ENCODE measurements around the gene EWSR1.
"Not testable (repeated sequence)": the region's sequence is repeated elsewhere in the genome, so short reads cannot be mapped to it uniquely, and the experiment has no call there.

EWSR1 gene

DNA sequence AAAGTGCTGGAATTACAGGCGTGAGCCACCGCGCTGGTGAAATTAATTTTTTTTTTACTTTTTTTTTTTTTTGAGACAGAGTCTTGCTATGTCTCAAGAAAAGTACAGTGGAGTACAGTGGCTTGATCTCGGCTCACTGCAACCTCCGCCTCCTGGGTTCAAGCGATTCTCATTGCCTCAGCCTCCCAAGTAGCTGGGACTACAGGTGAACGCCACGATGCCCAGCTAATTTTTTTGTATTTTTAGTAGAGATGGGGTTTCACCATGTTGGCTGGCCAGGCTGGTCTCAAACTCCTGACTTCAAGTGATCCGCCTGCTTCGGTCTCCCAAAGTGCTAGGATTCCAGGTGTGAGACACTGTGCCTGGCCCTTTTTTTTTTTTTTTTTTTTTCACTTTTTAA is 20.2 kb upstream of the EWSR1 start:
- DNase-seq, result not testable (repeated sequence)

DNA sequence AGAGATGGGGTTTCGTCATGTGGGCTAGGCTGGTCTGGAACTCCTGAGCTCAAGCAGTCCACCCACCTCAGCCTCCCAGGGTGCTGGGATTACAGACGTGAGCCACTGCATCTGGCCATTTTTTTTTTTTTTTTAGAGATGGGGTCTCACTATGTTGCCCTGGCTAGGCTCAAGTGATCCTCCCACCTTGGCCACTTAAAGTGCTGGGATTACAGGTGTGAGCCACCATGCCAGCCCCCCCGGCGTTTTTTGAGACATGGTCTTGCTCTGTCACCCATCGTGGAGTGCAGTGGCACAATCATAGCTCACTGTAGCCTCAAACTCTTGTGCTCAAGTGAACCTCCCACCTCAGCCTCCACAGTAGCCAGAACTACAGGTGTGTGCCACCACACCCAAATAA is 16.8 kb upstream of the EWSR1 start:
- no peak for DNase-seq

DNA sequence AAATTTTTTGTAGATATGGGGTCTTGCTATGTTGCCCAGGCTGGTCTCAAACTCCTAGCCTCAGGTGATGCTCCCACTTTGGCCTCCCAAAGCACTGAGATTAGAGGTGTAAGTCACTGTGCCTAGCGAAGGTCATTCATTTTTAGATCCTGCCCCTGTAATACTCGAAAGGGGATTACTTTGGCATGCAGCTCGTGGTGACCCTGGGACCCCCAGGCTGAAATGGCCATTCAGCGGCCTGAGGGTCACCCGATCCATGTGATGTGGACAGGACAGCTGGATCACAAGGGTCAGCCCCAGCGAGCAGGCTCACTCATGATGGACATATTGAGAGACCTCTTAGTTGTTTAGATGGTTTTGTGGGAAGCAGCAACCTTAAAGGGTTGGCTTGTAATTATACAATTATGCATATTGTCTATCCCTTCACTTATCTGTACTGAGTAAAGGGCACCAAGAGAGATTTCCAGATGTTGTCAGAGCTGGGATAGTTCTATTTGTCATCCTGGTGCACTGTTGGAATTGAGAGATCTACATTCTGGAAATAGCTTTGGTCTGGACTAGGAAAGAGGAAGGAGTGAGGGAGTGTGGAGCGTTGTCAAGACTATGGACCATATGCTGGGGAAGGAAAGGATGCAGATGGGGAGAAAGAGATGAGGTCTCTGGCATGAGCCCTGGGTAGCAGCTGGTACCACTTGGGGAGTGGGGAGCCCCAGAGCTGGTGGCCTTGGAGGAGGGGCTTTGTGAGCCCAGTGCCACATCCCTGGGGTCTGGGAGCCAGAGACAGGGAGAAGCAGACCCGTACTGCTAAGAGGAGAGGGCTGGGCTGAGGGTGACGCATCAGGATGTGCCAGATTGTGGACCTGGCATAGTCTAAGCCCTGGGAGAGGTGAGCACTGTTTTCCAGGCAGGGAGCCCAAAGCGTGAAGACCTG is 15.8 kb upstream of the EWSR1 start:
- DNase-seq, result no peak

DNA sequence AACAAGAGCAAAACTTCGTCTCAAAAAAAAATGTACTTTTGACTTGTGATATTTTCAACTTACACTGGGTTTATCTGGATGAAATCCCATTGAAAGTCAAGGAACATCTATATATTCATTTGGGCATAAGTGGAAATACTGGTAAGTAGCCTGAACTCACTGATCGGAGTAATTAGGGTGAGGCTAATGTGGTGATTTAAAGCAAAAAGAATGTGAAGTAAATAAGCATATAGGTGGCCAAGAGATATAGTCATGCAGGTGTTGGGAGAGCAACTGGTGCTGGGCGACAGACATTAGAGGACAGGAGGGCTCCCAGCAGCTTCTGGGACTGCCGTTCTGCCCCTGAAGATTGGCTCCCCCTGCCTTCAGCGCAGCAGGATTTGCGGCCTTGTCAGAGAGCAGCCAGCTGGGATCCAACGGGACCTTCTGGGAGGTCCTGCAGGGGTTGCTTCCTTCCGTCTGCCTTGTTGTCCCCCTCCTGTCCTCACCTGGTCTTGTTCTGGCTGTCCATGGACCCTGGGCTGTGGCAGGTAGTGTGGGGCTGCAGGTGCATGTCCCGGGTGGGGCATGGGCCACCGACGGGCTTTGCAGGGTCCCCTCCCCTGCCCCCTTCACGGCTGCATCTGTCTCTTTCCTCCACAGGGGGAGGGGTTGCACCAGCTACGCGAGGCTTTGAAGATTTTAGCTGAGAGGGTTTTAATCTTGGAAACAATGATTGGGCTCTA is 14.3 kb upstream of the EWSR1 start:
- DNase-seq, result no peak

DNA sequence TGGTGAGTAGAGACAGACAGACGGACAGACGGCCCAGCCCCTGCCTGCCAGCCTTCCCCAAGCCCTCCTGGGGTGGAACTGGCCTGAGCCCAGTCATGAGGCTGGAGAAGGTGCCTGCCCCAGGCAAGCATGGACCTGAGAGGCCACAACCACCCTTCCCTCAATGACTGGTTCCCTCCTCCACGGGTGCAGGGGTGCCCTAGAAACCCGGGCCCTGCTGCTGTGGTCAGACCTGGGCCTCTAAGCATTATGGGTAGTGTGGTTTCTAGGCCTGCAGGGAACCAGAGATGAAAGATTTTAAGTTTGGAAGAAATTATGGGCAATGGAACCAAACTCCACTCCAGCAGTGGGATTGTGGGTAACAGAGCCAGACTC is 13.8 kb upstream of the EWSR1 start:
- DNase-seq, result no peak

DNA sequence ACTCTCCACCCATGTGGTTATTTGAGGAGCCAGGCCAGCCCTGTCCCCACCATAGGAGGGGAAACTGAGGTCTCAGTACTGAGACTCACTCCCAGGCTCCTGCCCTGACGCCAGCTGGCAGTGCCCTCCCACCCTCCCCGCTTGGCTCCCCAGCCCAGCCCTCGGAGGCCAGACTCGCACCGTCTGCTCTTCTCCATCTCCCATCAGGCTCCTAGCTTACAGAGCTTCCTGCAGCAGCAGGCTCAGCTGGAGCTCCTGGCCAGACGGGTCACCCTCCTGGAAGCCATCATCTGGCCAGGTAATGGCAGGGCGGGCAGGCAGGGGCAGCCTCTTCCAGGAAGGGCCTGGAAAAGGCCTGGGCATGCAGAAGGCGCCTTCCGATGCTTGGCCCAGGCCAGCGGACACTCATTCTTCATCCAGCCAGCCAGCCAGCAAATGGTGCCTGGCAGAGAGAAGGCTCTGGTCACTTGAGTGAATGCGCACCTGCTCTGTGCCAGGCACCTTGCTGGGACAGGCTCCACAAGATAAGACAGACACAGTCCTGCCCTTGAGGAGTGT is 12.9 kb upstream of the EWSR1 start:
- no peak for DNase-seq

DNA sequence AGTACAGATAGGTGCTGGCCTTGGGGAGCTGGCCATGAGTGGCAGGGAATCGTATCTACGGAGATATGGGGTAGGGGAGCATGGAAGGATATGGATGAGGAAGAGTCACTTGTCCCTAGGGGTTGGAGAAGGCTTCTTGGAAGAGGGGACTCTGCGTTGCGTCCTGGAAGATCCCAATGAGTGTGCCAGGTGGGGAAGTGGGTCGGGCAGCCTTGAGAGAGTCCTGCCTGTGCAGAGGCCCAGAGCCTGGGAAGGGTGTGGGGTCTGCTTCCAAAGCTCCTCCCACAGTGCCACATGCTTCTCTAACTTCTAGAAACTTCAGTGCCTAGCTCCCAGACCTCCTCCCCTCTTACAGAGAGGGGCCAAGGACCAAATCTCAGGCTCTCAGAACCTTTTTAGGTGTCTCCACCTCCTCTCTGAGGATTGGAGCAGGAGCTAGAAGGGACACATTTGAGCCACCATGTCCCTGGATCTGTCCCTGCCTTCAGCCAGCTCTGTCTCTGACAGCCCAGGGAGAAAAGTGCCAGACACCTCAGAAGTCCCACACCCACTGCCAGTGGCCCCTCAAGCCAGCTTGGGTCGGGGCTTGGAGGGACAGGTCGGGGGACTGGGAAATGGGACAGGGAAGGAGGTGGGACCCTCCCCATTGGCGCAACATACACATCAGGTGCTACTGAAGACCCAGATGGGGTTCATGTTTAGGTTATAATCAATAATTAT is 11.3 kb upstream of the EWSR1 start:
- no peak for DNase-seq

DNA sequence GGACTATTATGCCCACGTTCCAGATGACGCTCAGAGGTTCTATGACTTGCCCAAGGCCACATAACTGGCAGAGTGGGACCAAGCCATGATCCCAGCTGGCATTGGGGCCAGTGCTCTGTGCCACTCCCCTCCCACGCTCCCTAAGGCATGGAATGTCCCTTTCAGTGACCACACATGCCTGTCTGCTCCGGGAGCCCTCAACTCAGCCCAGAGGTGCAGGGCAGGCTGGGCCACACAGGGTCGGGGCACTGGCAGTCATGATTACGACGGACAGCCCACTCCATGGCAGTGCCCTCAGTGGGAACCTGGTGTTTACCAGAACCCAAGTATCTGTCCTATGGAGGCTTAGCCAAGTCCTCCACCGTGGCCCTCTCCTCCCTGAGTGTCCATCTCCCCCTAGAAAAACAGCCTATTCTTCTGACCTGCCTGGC is 10.3 kb upstream of the EWSR1 start:
- DNase-seq, result no peak

DNA sequence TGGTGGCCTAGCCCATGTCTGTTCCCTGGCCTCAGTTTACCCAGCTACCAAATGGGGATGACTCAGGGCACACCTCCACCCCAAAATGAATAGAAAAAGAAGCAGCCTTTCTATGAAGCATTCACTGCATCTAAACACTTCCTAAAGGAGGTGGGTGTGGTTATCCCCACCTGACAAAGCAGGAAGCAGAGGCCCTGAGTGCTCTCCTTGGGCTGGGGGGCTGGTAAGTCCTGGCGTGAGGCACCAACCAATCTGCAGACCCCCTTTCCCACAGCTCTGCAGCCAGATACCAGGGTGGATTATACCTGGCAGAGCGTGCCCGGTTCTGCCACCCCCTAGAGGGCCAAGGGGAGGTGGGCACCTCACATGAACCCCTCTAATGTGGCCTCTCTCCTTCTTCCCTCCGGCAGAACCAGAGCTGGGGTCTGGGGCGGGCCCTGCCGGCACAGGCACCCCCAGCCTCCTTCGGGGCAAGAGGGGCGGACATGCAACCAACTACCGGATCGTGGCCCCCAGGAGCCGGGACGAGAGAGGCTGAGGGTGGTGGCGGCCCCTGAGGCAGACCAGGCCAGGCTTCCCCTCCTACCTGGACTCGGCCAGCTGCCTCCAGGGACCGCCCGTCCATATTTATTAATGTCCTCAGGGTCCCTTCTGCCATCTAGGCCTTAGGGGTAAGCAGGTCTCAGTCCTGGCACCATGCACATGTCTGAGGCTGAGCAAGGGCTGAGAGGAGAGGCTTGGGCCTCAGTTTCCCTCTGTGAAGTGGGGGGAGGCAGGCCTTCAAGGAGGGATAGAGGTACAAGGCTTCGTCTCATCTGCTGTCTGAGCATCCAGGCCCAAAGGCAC is 9.4 kb upstream of the EWSR1 start:
- DNase-seq, result no peak

DNA sequence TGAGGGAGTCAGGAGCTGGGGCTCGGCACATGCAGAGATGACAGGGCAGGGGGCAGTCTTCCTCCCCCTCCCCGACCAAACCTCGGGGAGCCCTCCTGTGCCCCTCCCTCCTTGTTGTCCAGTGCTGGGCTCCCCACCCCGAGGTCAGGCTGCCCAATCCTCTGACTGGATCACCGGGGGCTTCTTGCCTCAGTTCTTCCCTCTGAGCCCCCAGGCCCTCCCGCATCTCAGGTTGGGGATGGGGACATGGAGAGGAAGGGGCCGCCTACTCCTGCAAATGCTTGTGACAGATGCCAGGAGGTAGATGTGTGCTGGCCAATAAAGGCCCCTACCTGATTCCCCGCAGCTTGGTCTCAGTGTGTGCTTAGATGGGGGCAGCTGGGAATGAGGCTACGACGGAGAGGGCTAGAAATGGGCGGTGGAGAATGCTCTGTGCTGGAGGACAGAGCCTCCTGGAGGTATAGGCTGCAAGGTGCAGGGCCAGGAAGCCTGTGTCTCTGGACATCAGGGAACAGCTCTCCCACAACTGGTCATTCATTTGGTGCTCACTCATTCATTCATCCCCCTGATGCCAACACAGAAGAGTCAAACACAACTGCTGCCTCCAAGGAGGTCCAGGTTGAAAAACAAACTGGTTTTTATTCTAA is 8.7 kb upstream of the EWSR1 start:
- DNase-seq, result no peak

DNA sequence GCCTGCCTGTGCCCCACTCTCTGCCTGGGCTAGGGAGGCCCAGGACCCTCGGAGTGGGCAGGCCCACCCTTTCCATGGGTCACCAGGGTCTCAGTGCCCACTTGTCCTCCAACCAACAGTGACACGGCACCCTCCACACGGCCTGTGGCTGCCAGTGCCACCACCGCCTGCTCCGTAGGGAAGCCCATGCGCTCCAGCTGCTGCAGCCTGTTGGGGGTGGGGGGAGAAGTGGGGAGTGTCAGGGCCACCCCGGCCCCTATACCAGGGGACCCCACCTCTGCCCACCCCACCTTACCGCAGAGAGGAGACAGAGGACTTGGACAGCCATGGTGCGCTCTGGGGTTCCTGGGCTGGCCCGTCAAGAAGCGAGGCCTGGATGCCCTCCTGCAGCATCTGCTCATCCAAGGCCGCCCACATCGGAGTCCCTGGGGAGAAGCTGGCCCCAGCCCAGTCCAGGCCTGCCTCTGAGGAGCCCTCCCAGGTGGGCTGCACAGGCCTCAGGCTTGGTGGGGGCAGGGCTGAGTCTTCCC is 8.0 kb upstream of the EWSR1 start:
- DNase-seq, result no peak

DNA sequence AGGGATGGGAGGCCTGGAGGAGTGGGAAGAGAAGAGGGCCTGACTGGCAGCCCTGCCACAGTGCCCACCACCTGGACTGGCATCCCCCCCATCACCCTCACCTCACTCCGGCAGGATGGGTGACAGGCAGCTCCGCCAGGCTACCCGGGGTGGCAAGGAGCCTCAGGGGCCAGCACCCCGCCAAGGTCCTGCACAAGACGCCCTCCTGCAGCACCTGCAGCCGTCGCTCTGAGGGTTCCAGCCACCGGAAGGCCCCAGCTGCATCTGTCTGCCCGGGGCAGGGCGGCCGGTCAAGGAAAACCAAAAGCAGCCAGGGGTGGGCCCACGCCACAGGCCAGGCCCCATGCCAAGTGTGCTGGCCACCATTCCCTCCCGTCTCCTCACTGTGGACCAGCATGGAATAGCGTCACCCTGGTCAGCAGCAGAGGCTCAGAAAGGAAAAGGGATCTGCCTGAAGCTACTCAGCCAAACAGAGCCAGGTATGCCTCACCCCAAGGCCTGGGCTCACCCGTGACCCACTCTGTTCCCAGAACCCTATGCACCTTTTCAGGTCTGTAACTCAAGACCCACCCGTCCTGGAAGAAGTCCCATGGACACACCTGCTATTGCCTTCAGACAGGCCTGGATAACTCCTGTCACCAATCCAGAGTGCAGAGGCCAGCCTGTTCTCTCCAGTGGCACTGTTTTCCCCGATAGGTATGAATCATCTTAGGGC is 7.3 kb upstream of the EWSR1 start:
- DNase-seq, result peak in 1 of 56 donors; percentile 16

DNA sequence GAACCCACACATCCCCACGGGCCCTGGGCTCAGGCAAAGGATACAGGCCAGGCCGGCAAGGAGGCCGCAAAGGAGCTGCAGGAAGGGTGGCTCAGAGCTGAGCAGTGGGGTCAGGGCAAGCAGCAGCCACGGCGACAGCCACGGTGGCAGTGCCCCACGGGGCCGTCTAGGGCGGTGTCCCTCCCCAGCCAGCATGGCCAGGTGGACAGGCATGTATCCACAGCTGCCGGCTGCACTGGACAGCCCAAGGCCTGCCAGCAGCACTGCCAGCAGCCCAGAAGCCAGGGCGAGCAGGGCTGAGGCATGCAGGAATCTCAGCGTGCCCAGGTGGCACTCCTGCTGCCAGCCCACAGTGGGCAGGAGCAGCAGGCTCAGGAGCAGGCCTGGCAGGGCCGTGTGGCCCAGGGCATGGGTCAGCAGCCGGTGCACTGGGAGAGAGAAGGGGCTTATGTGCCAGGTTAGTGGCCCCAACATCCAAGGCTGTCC is 4.2 kb upstream of the EWSR1 start:
- DNase-seq, result no peak

DNA sequence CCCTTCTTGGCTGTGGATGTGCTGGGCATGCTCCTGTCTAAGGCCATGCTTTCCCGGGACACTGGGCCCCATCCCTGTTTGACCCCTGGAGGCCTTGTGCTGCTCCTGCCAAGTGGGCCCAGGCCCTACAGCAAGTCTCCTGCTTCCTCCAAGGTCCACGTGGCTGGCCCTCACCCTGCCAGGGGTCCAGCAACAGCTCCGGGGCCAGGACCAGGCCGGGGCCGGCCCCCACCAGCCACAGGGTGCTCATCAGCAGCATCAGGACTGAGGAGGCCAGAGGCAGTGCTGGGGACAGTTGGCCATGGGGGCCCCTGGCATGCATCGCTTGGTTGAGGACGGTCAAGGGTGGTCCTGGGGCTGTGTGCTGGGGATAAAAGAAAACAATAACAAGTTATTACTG is 2.8 kb upstream of the EWSR1 start:
- no peak for DNase-seq

DNA sequence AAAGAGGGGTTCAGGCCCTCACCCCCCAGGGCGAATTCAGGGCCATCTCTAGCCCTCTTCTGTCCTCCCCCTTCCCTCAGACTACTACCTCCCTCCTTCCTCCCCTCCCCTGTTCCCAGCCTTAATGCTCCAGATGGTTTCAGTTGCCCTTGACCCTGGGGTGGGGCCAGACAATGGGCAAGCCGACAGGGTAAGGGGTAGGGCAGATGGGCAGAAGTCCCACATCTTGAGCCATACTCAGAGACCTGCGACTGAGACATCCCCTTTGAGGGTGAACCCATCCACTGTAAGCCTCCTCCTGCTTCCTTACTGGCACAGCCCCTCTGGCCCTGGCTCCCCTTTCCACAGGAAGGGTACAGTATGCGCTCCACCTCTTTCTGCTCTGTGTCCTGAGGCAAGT is 2.1 kb upstream of the EWSR1 start:
- DNase-seq, result no peak

DNA sequence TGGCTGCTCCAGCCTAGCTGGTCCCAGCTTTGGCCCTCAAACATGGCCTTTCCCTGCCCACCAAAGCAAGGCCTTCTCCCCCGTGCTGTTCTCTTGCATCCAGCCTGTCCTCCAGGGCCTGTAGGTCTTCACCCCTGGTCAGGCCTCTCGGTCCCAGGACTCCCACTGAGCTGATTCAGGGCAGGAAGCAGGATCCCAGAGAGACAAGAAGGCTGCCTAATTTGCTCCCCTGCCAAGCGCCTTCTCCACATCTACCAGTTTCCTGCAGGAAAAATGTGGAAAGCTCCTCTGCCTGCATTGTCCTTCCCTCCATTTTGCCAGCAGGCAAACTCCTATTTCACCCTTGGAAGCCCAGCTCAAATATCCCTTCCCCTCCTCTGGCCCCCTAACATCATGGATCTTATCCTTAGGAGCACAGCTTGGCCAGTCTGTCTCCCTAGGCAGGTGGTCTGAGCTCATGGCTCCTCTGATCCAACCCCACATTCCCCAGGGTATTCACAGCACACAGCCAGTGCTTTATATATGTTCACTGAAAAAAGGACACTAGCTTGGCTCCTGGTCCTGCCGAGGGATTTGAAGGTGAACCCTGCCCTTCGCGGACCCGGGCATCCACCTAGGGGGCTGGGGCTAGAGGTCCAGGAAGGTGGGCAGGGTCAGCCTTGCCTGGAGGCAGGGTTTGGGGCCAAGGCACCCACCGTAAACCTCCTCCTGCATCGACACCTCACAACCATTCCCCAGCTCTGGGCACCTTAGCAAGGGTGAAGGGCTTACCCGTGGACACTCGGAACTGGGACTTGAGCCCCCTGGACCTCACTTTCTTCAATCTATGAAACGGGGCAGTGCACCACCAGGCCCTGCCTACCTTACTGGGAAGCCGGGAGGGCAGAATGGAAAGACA is 1.3 kb upstream of the EWSR1 start:
- DNase-seq, result no peak

DNA sequence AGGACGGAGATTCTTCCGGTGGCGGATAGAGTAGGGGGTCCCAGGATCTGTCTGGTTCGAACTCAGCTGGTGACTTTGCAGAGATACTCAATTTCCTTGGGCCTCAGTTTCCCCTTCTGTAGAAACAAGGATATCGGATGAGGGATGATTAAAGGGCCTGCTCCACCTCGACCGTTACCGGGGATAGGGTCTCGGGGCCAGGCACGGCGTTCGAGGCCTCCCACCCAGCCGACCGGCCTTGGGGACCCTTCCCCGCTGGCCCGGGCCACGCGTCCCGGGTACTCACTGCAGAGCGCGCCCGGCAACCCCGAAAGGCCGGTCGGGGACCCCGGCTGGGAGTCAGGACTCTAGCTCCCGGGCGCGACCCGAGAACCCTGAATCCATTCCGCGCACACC is 608 bp upstream of the EWSR1 start:
- DNase-seq, result no peak
